T follicular helper cell (primary cell): ENCODE measurements around the gene LTBP2.

Experiments
- DNase-seq: peaks from one replicate; pipeline ENCODE4 v3.0.0-alpha.2; 2020; ENCODE audit warnings: low read depth

Gene LTBP2

GRCh38 chr14:74591394-74591793 lies 20.6 kb downstream of the LTBP2 start:
- DNase-seq: no peak

GRCh38 chr14:74589291-74589879 lies 22.7 kb downstream of the LTBP2 start:
- no peak for DNase-seq

- DNase-seq: no peak
Measured at GRCh38 chr14:74587363-74587707, 24.7 kb downstream of the LTBP2 start.

GRCh38 chr14:74586681-74587362 lies 25.2 kb downstream of the LTBP2 start:
- DNase-seq: no peak

GRCh38 chr14:74585406-74586335 lies 26.4 kb downstream of the LTBP2 start:
- DNase-seq: no peak

- no peak for DNase-seq
Measured at GRCh38 chr14:74584951-74585350, 27.1 kb downstream of the LTBP2 start.

GRCh38 chr14:74583689-74584434 lies 28.2 kb downstream of the LTBP2 start:
- no peak for DNase-seq

GRCh38 chr14:74582910-74583581 lies 29.0 kb downstream of the LTBP2 start:
- DNase-seq: no peak

- no peak for DNase-seq
Measured at GRCh38 chr14:74580275-74580672, 31.8 kb downstream of the LTBP2 start.

- DNase-seq: no peak
Measured at GRCh38 chr14:74579447-74580274, 32.4 kb downstream of the LTBP2 start.

GRCh38 chr14:74578479-74578878 lies 33.6 kb downstream of the LTBP2 start:
- DNase-seq: no peak

- no peak for DNase-seq
Measured at GRCh38 chr14:74577948-74578275, 34.1 kb downstream of the LTBP2 start.

- DNase-seq: no peak
Measured at GRCh38 chr14:74577247-74577947, 34.6 kb downstream of the LTBP2 start.

- no peak for DNase-seq
Measured at GRCh38 chr14:74575936-74576335, 36.1 kb downstream of the LTBP2 start.

GRCh38 chr14:74575507-74575906 lies 36.5 kb downstream of the LTBP2 start:
- no peak for DNase-seq

- no peak for DNase-seq
Measured at GRCh38 chr14:74574706-74575105, 37.3 kb downstream of the LTBP2 start.

GRCh38 chr14:74574090-74574433 lies 38.0 kb downstream of the LTBP2 start:
- no peak for DNase-seq

GRCh38 chr14:74573421-74574089 lies 38.5 kb downstream of the LTBP2 start:
- DNase-seq: no peak

GRCh38 chr14:74572726-74573301 lies 39.2 kb downstream of the LTBP2 start:
- no peak for DNase-seq
